ENCODE measurements around the gene PTPN6. TPM values are rescaled to one million over a fixed set of nuclear protein-coding genes. Genes with fewer than 3 reads are reported as not detected.

PTPN6 gene
- total RNA-seq, 1 donor, result not detected

DNA sequence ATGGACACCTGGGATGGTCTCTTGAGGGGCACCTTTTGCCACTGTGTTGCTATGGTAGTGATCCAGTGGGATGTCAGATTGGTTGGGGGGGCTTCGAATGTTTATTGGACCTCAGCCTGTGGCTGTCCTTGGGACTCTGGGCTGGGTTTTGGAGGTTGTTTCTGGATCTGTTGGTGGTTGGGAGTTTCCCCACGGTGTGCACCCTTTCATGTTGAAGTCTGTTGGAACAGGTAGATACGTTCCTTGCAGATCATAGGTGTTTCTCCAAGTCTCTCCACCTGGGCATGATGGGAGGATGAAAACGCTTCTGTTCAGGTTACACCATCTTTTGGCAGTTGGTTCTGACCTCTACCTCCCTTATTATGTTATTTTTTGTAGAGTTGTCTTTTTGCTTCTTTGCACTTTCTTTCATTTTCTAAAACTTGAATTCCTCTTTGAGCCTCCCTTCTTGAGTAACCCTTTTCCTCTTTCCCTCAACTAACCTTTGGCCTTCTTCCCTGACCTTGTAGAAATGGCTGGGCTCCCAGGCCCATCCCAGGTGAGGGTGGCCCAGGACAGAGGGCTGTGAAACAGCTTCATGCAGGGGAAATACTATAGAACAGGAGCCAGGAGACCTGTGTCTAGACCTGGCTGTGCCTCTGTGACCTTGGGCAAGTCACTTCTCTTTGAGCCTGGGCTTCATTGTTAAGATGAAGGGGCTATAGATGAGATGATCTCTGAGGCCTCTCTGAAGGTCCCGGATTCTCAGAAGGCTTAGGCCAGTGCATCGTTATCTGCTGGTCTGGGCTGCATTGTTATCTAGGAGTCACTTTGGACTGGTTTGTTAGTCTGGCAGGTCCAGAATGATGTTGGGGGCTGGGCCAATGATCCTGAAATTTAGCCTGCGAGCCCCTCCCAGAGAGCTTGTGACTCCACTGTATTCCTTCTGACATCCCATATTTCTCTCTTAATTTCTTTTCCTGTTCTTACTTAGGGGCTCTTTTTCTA lies 21.4 kb upstream of the PTPN6 start:
- H3K4me3 ChIP-seq (ENCODE audit: low read depth, low read length), result peak overlapping the region; percentile 94
- DNase-seq (ENCODE audit: low read depth), result no peak
- TF ChIP-seq, protein P1, sequence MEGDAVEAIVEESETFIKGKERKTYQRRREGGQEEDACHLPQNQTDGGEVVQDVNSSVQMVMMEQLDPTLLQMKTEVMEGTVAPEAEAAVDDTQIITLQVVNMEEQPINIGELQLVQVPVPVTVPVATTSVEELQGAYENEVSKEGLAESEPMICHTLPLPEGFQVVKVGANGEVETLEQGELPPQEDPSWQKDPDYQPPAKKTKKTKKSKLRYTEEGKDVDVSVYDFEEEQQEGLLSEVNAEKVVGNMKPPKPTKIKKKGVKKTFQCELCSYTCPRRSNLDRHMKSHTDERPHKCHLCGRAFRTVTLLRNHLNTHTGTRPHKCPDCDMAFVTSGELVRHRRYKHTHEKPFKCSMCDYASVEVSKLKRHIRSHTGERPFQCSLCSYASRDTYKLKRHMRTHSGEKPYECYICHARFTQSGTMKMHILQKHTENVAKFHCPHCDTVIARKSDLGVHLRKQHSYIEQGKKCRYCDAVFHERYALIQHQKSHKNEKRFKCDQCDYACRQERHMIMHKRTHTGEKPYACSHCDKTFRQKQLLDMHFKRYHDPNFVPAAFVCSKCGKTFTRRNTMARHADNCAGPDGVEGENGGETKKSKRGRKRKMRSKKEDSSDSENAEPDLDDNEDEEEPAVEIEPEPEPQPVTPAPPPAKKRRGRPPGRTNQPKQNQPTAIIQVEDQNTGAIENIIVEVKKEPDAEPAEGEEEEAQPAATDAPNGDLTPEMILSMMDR (IDR thresholded peaks at IDR 0.05; ENCODE audit: insufficient read depth, low read depth, low read length), result no peak

GRCh38 chr12:6932766-6933165 lies 18.4 kb upstream of the PTPN6 start:
- no peak overlapping the region for H3K4me3 ChIP-seq (ENCODE audit: low read depth, low read length)
- DNase-seq (ENCODE audit: low read depth), result no peak
- TF ChIP-seq, protein P1 (IDR thresholded peaks at IDR 0.05; ENCODE audit: insufficient read depth, low read depth, low read length), result no peak

DNA sequence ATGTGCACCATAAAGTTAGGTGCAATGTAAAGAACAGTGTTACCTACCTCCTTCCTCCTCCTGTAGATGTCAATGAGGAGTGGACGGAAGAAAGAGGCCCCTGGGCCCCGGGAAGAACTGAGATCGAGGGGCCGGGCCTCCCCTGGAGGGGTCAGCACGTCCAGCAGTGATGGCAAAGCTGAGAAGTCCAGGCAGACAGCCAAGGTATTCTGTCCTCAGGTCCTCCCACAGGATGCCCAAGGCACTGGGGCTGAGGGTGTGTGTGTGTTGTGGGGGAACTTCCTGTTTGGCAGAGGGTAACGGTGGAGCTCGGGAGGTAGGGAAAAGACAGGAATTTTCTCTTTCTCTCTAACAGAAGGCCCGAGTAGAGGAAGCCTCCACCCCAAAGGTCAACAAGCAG lies 17.0 kb upstream of the PTPN6 start:
- H3K4me3 ChIP-seq (ENCODE audit: low read depth, low read length), result no peak overlapping the region
- TF ChIP-seq, protein P1 (IDR thresholded peaks at IDR 0.05; ENCODE audit: insufficient read depth, low read depth, low read length), result no peak
- DNase-seq (ENCODE audit: low read depth), result peak; percentile 46

GRCh38 chr12:6935371-6936193 lies 15.6 kb upstream of the PTPN6 start:
- H3K4me3 ChIP-seq (ENCODE audit: low read depth, low read length), result no peak overlapping the region
- TF ChIP-seq, protein P1 (IDR thresholded peaks at IDR 0.05; ENCODE audit: insufficient read depth, low read depth, low read length), result no peak
- no peak for DNase-seq (ENCODE audit: low read depth)

DNA sequence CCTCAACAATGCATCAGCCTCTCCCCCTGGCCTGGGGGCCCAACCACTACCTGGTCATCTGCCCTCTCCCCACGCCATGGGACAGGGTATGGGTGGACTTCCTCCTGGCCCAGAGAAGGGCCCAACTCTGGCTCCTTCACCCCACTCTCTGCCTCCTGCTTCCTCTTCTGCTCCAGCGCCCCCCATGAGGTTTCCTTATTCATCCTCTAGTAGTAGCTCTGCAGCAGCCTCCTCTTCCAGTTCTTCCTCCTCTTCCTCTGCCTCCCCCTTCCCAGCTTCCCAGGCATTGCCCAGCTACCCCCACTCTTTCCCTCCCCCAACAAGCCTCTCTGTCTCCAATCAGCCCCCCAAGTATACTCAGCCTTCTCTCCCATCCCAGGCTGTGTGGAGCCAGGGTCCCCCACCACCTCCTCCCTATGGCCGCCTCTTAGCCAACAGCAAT lies 14.9 kb upstream of the PTPN6 start:
- no peak for DNase-seq (ENCODE audit: low read depth)
- H3K4me3 ChIP-seq (ENCODE audit: low read depth, low read length), result no peak overlapping the region
- TF ChIP-seq, protein P1 (IDR thresholded peaks at IDR 0.05; ENCODE audit: insufficient read depth, low read depth, low read length), result no peak

- TF ChIP-seq, protein P1 (IDR thresholded peaks at IDR 0.05; ENCODE audit: insufficient read depth, low read depth, low read length), result no peak
- H3K4me3 ChIP-seq (ENCODE audit: low read depth, low read length), result no peak overlapping the region
- DNase-seq (ENCODE audit: low read depth), result no peak
Measured at GRCh38 chr12:6936636-6937480, 14.3 kb upstream of the PTPN6 start.

Measured in fibroblast of villous mesenchyme (primary cell).